HepG2 (cell line): ENCODE measurements around the gene COL2A1. TPM values are rescaled to one million over a fixed set of nuclear protein-coding genes. Genes with fewer than 3 reads are reported as not detected.

ENCODE experiments used
- ATAC-seq: fragments of 200-7000 bp; cut with Tn5 transposase; 3 replicates; pipeline ENCODE4 v1.9.1; 2020; ENCODE audit warnings: mild to moderate bottlenecking, moderate library complexity
- BruUV-seq: library from RNA; stranded (reverse); fragments of 400-500 nt; replicated peaks from 2 replicates; lab custom pipeline; 2021; lab: Mats Ljungman, UMichigan
- CTCF ChIA-PET: fragments of 300-600 bp; formaldehyde crosslinking; extraction: SDS; loops from one replicate; lab custom pipeline; 2021; ENCODE audit warnings: low total read pairs, inconsistent platforms, low intra/inter-chr PET ratio; lab: Yijun Ruan, JAX
- POLR2A ChIA-PET: fragments of 350-600 bp; sonication (Branson Sonifier 250); formaldehyde crosslinking; loops from one replicate; lab custom pipeline; 2020; ENCODE audit warnings: antibody characterized with exemption, inconsistent platforms; lab: Yijun Ruan, JAX
- DNase-seq: peaks from one replicate; pipeline ENCODE4 v3.0.0-alpha.2; 2015; ENCODE audit warnings: low spot score
- FAIRE-seq: peaks from 3 replicates; lab custom pipeline; 2011; peaks lifted over from hg19 to GRCh38; lab: Jason Lieb, UNC
- H2AFZ ChIP-seq: one replicate; pipeline ENCODE4 v1.6.1; 2011; ENCODE audit warnings: low read length, inconsistent platforms
- H3K27ac ChIP-seq: fragments of 300-600 bp; 3 replicates; pipeline ENCODE4 v1.8.0; 2011; ENCODE audit warnings: mixed run types, mild to moderate bottlenecking, mixed read lengths, low read length, inconsistent platforms; ENCODE audit not compliant: insufficient read depth; ENCODE audit errors: extremely low read length
- H3K27me3 ChIP-seq, 2 experiments: fragments of 200-600 bp in 1 of 2; 2 replicates in 1 of 2; 3 replicates in 1 of 2; pipeline versions ENCODE4 v1.6.0 to v1.8.0; 2011; ENCODE audit warnings: low read length in 2 of 2, mild to moderate bottlenecking in 2 of 2, moderate library complexity in 2 of 2, inconsistent platforms in 1 of 2; ENCODE audit not compliant: insufficient read depth in 2 of 2, control insufficient read depth in 1 of 2
- H3K36me3 ChIP-seq, 2 experiments: fragments of 200-600 bp in 1 of 2; replicated peaks in 1 of 2; 2 replicates in 1 of 2; 3 replicates in 1 of 2; pipeline versions ENCODE4 v1.5.1 to v1.8.0; 2011; ENCODE audit warnings: low read length in 2 of 2, inconsistent platforms in 1 of 2; ENCODE audit not compliant: insufficient read depth in 2 of 2, control insufficient read depth in 1 of 2
- H3K4me1 ChIP-seq: 2 replicates; pipeline ENCODE4 v1.5.1; 2012; ENCODE audit warnings: low read length, inconsistent platforms; ENCODE audit not compliant: insufficient read depth
- H3K4me2 ChIP-seq: 2 replicates; pipeline ENCODE4 v1.6.0; 2011; ENCODE audit warnings: low read depth, low read length, inconsistent platforms
- H3K4me3 ChIP-seq, 3 experiments: fragments of 200-600 bp in 1 of 3; sonication (generic), shearing (Covaris generic) in 1 of 3; replicated peaks in 1 of 3; 2 replicates each; pipeline ENCODE4 v1.5.1; 2011 to 2016; ENCODE audit warnings: low read length in 3 of 3, inconsistent platforms in 2 of 3, low read depth in 2 of 3, mild to moderate bottlenecking in 2 of 3, control low read depth in 1 of 3, mixed read lengths in 1 of 3; ENCODE audit not compliant: insufficient read depth in 1 of 3
- H3K79me2 ChIP-seq: one replicate; pipeline ENCODE4 v1.6.1; 2011; ENCODE audit warnings: low read length, inconsistent platforms; ENCODE audit not compliant: insufficient read depth
- H3K9ac ChIP-seq: 2 replicates; pipeline ENCODE4 v1.6.0; 2011; ENCODE audit warnings: mild to moderate bottlenecking, low read depth, low read length, inconsistent platforms; ENCODE audit not compliant: insufficient read depth
- H3K9me3 ChIP-seq: 2 replicates; pipeline ENCODE4 v1.5.1; 2012; ENCODE audit warnings: mild to moderate bottlenecking, low read length
- H4K20me1 ChIP-seq: 2 replicates; pipeline ENCODE4 v1.6.0; 2011; ENCODE audit warnings: inconsistent platforms, mild to moderate bottlenecking, low read length, moderate library complexity; ENCODE audit not compliant: insufficient read depth
- HNRNPUL1 ChIP-seq: fragments of 200-400 bp; formaldehyde crosslinking; IDR thresholded peaks from 2 replicates; pipeline ENCODE4 v1.6.1; 2017; ENCODE audit warnings: low read depth, mild to moderate bottlenecking, low read length, moderate library complexity
- MYNN ChIP-seq: sonication (generic); formaldehyde crosslinking; IDR thresholded peaks from 2 replicates; pipeline ENCODE4 v1.4.0; 2020; ENCODE audit warnings: mild to moderate bottlenecking, low read depth, missing genetic modification reagents
- NFE2L2 ChIP-seq: fragments of 150-350 bp; IDR thresholded peaks from 2 replicates; pipeline ENCODE4 v1.6.1; 2014; ENCODE audit warnings: low read length
- NR0B2 ChIP-seq: sonication (generic); formaldehyde crosslinking; IDR thresholded peaks from 2 replicates; pipeline ENCODE4 v1.4.0; 2020; ENCODE audit warnings: mild to moderate bottlenecking, missing genetic modification reagents
- SIX1 ChIP-seq: sonication (generic); formaldehyde crosslinking; IDR thresholded peaks from 2 replicates; pipeline ENCODE4 v1.4.0; 2020; ENCODE audit warnings: missing genetic modification reagents, borderline replicate concordance
- ZBTB39 ChIP-seq: sonication (generic); formaldehyde crosslinking; IDR thresholded peaks from 2 replicates; pipeline ENCODE4 v1.5.0; 2020; ENCODE audit warnings: missing genetic modification reagents
- ZNF235 ChIP-seq: sonication (generic); formaldehyde crosslinking; IDR thresholded peaks from 2 replicates; pipeline ENCODE4 v1.8.1; 2023; ENCODE audit warnings: mild to moderate bottlenecking, missing genetic modification reagents, borderline replicate concordance
- ZNF552 ChIP-seq: sonication (generic); formaldehyde crosslinking; IDR thresholded peaks from 2 replicates; pipeline ENCODE4 v1.9.0; 2022; ENCODE audit warnings: missing genetic modification reagents, mild to moderate bottlenecking, borderline replicate concordance
- ZNF570 ChIP-seq: sonication (generic); formaldehyde crosslinking; IDR thresholded peaks from 2 replicates; pipeline ENCODE4 v1.4.0; 2020; ENCODE audit warnings: mild to moderate bottlenecking, missing genetic modification reagents, borderline replicate concordance
- ZNF598 ChIP-seq: sonication (generic); formaldehyde crosslinking; IDR thresholded peaks from 2 replicates; pipeline ENCODE4 v1.5.1; 2020; ENCODE audit warnings: mild to moderate bottlenecking, missing genetic modification reagents, borderline replicate concordance
- WGBS: methylation state at CpG from one replicate; pipeline ENCODE4 v1.1.6; 2017; ENCODE audit warnings: low lambda C conversion rate; 5-methylcytosine and 5-hydroxymethylcytosine counted together
- in situ Hi-C: cut with HindIII; loops from 2 replicates; pipeline ENCODE4 v1.10.0; 2017; ENCODE audit warnings: low pct_unique_long_range_greater_than_20kb; ENCODE audit not compliant: extremely low pct_ligation_motif_present
- intact Hi-C: fragments of 100-400 bp; cut with micrococcal nuclease; formaldehyde crosslinking; loops from one replicate; pipeline ENCODE4 v1.10.0; 2022; ENCODE audit not compliant: unreplicated experiment
- polyA plus RNA-seq, 8 experiments: library from polyadenylated mRNA; depleted of rRNA in 3 of 8; stranded (reverse) in 7 of 8; unstranded in 1 of 8; fragments of >200 nt; fragmentation: Illumina TruSeq in 4 of 8; extraction: Trizol in 4 of 8; gene quantifications; 2 replicates each; pipeline versions ENCODE4 v1.2.1 to v1.2.3, GENCODE V29; 2011 to 2016; ENCODE audit warnings: low read depth in 4 of 8, missing spikeins in 1 of 8, mixed read lengths in 1 of 8; ENCODE audit not compliant: insufficient read depth in 1 of 8
- total RNA-seq, 5 experiments: library from RNA; depleted of rRNA; stranded (reverse); fragments of >200 nt; fragmentation: Illumina TruSeq; extraction: Trizol; gene quantifications; 2 replicates each; pipeline ENCODE4 v1.2.3, GENCODE V29; 2016; ENCODE audit warnings: low read depth in 1 of 5

Gene COL2A1
- total and polyA plus RNA-seq, 2 of the 13 experiments (the other 11 are each of a cell fraction or from before 2014, with no cell fraction given): 7.4 to 38.3 TPM

GRCh38 chr12:47965581-47965980 is 38.7 kb downstream of the COL2A1 start:
- no TSS peak for BruUV-seq
- H2AFZ ChIP-seq: no peak overlapping the region
- no peaks in the 10 kb centered on the region for H3K79me2 ChIP-seq
- H3K36me3 ChIP-seq: peaks cover 6 to 7% of the 10 kb centered on the region in 2 experiments; a peak in 3 of 5 replicates
- peaks cover 4 to 20% of the 10 kb centered on the region in 2 experiments; a peak in 4 of 5 replicates for H3K27me3 ChIP-seq
- no peak overlapping the region for H3K27ac ChIP-seq
- H3K9ac ChIP-seq: no peak overlapping the region
- intact Hi-C loops (loop anchor here (10.0 kb wide), 1 partner anchor 59 kb away; no protein-coding TSS in a partner anchor), in situ Hi-C loops (no loop called here)
- WGBS: 90% methylated on average over 3 of the region's 3 CpGs
- no peak for DNase-seq
- TF ChIP-seq ZBTB39 (CRISPR knock-in tag) (no peak), SIX1 (CRISPR knock-in tag) (no peak), NFE2L2 (no peak), ZNF552 (CRISPR knock-in tag) (no peak), ZNF570 (CRISPR knock-in tag) (no peak), NR0B2 (no peak), ZNF598 (no peak), MYNN (CRISPR knock-in tag) (no peak), ZNF235 (CRISPR knock-in tag) (no peak), HNRNPUL1 (no peak)
- ChIA-PET CTCF (no interaction called here), POLR2A (no interaction called here)
- H3K9me3 ChIP-seq: no peaks in the 10 kb centered on the region
- no peak for ATAC-seq
- peaks cover 18% of the 10 kb centered on the region for H3K4me1 ChIP-seq
- H3K4me2 ChIP-seq: no peak overlapping the region
- FAIRE-seq: no peak
- no peak overlapping the region for H3K4me3 ChIP-seq
- no peaks in the 10 kb centered on the region for H4K20me1 ChIP-seq
